EL (cell line): Measurements from ENCODE around the gene GPR107.

Source experiments
- DNase-seq: peaks from one replicate; pipeline ENCODE4 v3.0.0-alpha.2; 2016

Gene GPR107

DNA sequence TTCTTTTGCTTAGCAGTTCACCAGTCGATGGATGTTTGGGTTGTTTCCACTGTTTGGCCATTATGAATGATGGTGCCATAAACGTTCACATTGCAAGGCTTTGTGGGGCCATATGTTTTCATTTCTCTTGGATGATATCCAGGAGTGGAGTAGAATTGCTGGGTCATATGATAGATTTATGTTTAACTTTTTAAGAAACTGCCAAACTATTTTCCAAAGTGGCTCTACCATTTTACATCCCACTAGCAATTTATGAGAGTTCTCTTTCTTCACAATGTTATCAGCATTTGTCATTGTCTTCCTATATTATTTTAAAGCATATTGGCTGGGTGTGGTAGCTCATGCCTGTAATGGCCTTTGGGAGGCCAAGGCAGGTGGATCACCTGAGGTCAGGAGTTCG, 5.2 kb downstream of the GPR107 start:
- no peak for DNase-seq

DNA sequence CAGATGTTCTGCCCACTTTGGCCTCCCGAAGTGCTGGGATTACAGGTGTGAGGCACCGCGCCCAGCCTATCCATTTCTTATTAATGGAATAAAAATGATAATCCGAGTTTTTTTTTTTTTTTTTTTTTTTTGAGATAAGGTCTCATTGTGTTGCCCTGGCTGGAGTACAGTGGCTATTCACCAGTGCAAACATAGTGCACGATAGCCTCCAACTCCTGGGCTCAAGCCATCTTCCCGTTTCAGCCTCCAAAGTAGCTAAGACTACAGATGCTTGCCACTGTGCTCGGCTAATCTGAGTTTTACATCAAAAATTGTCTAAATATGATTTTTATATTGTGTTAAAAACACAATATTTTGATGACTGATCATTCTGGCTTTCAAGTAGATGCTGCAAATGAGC, 6.6 kb downstream of the GPR107 start:
- no peak for DNase-seq

DNA sequence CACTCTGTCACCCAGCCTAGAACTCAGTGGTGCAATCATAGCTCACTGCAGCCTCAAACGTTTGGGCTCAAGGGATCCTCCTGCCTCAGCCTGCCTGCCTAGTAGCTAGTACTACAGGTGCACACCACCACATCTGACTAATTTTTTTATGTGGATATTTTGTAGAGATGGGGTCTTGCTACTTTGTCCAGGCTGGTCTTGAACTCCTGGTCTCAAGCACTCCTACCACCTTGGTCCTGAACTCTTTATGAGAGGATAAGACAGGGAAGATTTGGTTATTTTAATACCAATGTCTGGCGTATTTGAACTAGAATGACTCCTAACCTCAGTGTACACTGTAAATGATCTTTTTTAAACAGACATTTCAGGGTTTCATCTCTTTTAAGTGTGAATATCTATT, 9.0 kb downstream of the GPR107 start:
- DNase-seq = no peak

DNA sequence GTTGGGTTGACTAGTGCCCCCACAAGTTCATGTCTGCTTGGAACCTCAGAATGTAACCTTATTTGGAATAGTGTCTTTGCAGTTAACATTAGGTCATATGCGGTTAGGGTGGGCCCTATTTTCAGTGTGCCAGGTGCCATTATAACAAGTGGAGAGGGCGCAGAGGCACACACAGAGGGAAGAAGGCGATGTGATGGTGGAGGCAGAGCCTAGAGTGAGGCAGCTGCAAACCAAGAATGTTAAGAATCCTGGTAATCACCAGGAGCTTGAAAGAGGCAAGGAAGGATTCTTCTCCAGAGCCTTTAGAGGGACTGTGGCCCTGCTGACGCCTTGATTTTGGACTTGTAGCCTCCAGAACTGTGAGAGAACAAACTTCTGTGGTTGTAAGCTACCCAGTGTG, 10.9 kb downstream of the GPR107 start:
- no peak for DNase-seq

DNA sequence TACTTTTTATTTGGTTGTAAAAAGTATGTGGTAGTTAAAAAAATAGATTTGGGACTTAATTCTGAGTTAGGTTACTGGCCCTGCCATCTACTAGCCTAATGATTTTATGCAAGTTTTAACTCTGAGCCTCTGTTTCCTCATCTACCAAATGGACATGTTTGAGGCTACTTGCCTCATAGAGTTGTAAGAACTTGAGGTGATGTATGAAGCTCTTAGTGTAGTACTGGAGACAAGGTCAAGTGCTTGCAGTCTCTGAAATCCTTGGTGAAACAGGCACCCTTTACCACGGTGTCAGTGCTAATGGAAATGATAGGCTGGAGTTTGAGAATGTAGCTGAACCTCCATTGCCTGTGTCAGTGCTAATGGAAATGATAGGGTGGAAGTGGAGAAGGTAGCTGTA, 15.3 kb downstream of the GPR107 start:
- DNase-seq = no peak

DNA sequence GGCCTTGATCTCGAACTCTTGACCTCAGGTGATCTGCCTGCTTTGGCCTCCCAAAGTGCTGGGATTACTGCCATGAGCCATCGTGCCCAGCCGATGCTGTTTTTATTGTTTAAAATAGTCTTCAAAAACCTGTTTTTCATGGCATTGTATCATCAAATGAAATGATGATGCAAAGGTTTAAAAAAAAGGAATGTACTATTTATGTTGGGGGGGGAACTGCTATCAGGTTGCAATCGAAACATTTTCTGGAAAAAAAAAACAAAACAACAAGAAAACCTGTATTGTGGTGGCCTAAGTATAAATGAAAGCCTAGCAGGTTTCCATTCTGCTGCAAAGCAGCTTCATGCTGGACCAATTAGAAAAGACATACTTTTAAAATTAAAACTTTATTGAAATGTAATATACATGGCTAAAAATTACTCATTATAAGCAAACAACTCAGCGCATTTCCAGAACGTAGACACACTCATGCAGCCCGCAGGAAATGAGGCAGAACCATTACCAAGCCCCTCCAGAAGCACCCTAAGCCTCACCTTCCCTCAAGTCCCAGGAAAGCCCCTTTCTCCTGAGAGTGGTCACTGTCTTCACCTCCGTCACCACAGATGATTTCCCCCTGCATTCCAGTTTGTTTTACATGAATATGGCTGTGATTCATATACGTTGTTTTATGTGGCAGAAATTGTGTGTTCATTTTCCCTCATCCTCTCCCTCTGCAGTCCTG, 19.0 kb downstream of the GPR107 start:
- peak; percentile 41 for DNase-seq

DNA sequence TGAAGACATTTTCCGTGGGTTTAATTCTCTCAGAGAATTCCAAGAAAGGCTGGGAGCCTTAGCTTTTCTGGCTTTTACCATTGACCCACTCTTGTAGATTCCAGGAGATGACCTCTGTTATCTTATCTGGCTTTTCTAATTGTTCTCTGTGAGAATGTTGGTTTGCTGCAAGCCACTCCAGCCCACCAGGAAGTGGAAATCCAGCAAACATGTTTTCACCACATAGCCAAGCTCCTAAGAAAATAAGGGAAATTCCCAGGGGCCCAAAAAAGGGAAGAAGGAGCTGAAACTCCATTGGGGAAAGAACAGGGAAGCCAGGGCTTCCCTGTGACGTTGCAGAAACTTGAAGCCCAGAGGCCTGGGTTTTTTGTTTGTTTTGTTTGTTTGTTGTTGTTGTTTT, 19.7 kb downstream of the GPR107 start:
- DNase-seq = peak; percentile 53

DNA sequence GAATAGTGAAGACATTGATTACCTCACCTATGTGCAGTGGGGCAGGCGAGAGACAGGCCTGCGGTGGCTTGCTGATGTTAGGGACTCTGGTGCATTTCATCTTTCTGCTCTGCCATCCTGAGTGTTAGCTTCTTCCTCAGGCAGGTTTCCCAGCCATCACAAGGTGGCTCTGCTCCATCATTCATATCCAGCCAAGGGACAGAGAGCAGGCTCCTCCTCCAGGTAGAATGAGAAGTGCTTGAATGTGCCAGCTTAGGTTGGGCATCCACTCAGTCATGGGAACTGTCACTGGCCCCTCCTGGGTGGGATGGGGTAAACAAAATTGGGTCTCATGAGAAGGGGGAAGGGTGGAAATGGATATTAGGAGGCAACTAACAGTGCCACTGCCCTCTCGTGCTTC, 24.8 kb downstream of the GPR107 start:
- no peak for DNase-seq

DNA sequence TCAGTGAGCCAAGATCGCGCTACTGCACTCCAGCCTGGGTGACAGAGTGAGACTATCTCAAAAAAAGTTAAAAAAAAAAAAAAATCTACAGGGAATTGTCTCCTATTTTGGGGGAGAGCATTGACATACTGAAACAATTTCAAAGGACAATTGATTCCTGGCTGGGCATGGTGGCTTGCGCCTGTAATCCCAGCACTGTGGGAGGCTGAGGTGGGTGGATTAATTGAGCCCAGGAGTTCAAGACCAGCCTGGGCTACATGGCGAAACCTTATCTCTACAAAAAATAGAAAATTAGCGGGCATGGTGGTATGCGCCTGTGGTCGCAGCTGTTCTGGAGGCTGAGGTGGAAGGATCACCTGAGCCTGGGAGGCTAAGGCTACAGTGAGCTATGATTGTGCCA, 30.6 kb downstream of the GPR107 start:
- no peak for DNase-seq

DNA sequence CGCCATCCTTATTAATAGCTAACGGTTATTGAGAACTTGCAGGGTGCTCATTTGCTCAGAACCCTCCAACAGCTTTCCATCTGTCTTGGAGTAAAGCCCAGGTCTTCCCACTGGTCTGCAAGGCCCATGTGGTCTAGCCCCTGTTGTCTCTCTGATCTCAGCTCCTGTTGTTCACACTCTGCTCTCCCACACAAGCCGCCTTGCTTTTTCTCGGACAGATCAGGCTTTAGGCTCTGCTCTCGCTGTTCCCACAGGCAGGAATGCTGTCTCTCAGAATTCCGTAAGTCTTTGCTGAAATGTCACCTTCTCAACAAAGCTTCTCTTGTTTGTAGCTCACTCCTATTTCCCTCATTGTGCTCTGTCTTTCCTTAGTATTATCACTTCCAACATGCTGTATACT, 34.3 kb downstream of the GPR107 start:
- no peak for DNase-seq

DNA sequence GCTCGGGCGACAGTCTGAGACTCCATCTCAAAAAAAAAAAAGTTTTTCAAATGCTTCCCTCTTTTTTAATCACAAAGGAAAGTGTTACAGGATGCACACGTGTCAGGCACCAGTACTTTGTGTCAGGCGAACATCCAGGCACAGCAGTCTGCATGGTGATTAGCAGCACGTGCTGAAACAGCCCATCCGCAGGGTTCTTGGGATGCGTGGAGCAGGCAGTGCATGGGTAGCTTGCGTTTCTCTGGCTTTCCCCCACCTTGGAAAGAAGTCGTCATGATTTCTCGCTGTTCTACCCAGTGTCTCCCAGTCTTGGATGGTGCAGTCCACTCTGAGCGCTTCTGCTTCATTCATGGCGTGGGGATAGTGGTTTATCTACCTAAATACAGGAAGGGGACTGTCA, 35.4 kb downstream of the GPR107 start:
- DNase-seq = no peak

DNA sequence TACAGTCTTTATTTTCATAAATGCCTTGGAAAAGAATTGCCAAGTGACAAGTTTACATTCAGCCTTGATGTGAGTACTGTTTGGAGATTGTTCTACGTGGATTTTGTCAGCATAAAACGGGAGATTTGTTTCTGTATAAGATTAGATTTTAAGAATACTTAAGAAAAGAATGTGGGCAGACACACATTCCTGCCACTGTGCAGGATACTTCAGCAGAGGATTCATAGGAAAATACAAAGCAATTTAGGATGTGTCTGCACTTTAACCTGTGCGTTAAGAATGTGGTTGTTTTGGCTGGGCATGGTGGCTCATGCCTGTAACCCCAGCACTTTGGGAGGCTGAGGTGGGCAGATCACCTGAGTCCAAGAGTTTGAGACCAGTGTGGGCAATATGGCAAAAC, 37.2 kb downstream of the GPR107 start:
- no peak for DNase-seq

DNA sequence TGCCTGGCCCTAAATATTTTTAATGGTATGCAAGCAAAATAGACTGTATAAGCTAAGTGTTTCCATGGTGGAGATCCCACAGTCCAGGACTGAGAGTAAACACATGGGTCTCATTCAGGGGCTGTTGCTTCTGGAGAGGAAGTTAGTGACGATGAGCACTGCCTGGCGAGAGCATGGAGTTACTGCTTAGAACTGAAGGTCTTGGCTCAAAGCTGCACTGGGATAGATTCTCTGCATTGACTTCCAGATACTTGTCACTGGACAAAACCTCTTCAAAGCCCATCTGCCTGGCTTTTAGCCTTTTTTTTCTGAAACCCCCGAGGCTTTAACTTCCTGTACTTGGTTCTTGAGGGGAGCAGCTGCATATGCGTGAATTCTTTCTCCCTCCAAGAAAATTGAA, 39.2 kb downstream of the GPR107 start:
- no peak for DNase-seq

DNA sequence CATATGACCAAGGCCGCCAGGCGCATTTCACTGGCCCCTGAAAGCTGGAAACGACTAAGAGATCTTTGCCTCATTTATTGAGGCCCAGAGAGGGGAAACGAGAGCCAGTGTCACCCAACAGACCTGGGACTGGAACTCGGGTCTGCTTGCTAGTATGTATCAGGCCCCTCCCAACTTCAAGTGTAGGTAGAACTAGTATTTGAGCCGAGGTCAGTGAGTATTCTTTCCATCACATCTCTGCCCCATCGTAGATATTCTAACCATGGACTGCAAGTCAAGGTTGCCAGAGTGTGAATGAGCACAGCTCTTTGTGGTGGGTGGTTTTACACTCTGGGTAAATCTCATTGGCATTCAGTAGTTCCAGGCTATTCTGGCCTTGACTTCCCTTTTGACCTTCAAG, 42.2 kb downstream of the GPR107 start:
- no peak for DNase-seq

DNA sequence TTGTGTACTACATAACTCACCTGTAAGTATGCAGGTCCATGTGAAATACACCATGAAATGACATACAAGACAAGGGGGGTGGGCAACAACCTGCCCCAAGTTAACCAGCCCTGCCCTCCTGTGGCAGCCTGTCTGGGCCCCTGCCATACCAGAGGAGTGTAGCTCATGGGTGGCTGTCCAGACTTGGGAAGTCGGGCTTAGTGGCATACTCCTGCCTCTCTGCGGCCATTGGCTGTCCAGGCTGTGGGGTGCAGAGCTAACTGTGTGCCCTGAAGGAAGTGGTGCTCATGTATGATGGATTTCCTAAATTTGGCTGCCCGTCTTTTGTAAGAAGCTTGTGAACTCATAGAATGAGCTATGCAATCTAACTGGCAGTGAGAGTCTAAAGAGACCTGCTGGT, 47.0 kb downstream of the GPR107 start:
- no peak for DNase-seq

DNA sequence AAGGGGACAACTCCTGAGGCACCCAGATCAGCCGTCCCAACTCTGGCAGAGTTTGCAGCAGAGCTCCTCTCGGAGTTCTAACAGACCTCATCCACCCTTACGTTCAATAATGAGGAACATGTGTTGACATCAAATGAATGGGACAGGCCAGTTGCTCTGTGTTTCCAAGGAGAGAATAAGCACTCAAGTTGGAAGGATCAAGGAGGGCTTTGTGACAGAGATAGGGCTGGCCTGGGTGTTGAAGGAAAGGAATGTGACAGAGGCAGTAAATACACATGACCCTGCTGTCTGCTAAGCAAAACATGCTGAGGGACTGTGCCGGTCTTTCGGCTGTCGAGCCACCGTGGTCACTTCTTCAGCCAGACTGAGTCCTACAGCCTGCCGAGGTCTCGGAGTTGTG, 48.2 kb downstream of the GPR107 start:
- no peak for DNase-seq

DNA sequence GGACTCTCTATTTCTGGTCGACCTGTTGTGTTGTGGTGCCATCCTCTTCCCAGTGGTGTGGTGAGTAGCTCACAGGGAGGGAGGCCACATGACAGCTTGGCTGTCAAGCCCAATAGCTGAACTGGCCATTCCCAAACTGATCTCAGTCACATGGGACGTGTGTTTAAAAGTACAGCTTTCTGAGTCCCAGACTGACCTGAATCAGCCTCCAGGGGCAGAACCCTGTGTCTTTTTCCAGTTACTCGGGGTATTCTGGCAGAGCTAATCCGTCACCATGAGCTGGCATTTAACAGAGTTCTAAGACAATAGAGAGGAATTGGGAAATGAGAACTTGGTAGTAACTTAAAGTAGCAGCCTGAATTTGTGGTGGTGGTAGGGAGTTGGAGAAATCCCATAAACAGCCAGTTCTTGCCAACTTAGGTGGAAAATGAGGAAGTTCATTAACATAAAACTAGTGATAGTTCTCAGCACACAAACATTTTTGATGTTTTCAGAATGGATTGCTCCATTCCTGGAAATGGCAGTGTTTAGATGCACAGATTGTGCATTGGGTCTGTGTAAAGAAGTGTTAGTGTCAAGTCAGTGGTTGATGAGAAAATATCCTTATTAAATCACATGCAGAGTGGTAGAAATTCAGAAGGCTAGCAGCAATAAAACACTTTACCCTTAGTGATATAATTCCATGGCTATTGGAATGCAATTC, 50.9 kb downstream of the GPR107 start:
- DNase-seq = no peak

DNA sequence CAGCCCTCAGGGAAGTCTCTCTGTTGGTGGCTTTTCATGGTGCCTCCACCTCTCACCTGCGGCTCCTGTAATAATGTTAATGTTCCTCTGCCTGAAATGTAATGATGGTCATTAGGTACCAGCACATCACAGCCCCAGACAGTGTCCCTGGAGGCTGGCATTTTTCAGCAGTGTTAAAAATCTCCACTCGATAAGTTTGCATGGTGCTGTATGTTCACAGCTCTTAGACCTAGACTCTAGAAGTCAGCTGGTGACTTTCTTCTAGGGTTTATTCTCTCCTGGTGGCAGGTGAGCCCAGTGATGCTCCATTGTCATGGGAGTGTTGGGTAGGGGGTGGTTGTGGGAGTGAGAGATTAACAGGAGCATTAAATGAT, 53.1 kb downstream of the GPR107 start:
- no peak for DNase-seq

DNA sequence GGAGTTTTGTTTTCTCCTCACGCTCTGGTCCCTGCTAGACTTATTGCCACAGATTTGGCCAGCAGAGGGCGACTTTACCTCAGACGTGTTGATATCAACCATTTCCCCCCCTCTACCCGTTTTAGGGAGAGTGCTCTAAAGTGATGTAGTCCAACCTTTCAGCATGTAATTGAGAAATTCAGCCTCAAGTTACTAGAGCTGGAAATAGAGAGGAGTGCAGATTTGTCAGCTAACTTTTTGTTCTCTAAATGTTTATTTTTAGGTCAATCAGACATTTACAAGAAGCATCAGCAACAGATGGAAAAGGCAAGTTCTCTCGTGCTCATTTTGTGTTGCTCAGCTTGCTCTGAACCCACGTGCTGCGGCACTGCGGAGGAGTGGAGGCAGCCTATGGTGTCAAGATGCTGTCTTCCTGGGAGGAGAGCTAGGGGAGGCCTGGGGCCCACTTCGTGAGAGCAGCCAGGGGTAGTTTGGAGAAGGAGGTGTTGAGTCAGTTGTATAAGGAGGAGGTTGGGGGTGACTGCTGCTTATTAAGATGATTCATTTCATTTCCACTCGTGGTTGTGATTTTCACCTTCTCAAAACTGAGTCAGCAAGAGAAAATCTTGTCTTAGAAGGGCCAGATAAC, 53.6 kb downstream of the GPR107 start:
- peak; percentile 78 for DNase-seq

DNA sequence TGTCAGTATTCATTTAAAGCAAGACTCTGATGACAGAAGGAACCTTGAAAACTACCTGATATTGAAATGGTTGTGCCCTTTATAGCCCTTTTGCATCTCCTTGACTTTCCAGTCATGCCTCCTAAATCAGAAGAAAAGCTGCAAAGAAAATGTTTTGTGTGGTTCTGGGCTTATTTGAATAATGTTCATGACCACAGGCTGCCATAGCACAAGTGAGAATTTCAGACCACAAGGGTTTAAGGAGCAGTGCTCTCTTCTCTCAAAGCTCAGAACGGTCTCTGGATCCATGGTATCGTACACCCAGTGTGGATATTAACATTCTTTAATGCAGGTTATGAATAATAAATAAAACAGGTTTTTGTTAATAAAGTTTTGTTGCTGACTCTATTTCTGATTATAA, 54.2 kb downstream of the GPR107 start:
- no peak for DNase-seq

DNA sequence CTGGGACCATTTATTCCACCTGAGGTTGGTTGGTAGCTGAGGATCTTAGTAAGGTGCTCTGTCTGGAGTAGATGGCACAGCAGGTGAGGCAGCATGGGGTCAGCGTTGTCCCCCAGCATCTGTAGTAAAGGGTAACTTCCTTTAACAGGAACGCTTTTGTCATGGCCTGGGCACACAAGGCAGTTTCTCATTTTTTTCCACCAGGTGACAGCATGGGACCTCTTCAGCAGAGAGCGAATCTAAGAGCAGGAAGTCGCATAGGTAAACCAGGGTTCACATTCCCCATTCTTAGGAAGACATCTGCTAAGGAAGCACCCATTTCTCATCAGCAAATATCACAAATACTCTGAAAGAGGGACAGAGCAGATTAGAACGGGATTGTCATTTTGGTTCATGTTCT, 56.5 kb downstream of the GPR107 start:
- DNase-seq = no peak

DNA sequence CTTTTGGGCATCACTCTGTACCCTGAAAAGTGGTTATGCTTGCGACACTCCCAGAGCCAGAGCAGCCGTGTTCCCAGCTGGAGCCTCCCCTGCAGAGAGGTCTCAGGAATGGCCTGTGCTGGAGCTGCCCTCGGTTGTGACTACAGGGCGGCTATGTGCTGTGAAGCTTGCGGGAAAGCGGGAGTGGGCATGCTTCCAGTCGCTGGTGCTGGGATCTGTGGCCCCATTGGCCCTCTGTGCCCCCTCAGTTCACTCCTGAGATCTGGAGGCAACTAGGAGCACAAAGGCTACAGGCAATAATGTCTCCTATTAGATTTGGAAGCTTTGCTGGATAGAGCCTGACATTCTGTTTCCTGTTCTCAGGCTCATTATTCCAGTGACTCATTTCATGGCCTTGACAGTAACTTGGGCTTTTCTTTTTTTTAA, 56.9 kb downstream of the GPR107 start:
- peak; percentile 34 for DNase-seq

DNA sequence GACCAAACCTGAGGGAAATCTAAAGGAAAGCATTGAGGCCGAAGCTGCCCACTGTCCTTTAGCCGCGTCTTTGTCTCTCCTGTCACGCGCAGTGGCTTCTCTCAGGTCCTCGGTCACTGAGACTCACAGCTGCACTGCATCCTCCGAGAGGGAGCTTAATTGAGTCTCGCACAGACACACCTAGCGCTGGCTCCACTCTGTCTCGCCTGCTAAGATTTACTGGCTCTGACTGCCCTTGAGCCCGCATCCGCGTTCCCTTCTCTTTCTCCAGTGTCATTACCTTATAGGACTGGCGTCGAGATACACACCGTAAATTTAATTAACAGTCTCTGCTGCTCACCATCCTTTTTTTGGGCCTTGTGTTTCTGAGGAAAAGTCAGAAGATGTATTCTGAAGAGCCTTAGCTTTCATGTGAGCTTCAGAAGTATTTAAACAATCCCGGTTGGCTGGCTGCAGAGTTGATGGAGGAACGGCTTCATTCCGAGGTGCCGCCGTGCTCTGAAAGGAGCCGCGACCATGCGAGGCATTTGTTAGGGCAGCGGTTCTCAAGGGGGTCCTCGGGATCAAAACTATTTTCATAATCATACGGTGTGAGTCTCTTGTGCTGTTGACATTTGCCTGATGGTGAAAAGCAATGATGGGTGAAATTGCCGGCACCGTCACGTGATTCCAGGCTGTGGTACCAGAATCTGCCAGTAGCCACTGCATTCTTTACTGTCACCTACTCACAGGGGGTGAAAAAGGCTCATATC, 58.3 kb downstream of the GPR107 start:
- no peak for DNase-seq
